MM.1S (cell line): Measurements from ENCODE around the gene PCGF3.

Source experiments
- DNase-seq: peaks from one replicate; pipeline ENCODE4 v3.0.0-alpha.2; 2015
- H2AFZ ChIP-seq: fragments of 300-600 bp; sonication (generic); 2 replicates; pipeline ENCODE4 v1.6.0; 2016; ENCODE audit warnings: antibody characterized with exemption, low read length
- H3F3A ChIP-seq: fragments of 300-600 bp; sonication (generic); 2 replicates; pipeline ENCODE4 v1.6.1; 2016; ENCODE audit warnings: mild to moderate bottlenecking, antibody characterized with exemption, low read length, moderate library complexity, mixed read lengths; ENCODE audit not compliant: insufficient read depth
- H3K27ac ChIP-seq: fragments of 300-600 bp; sonication (generic); 2 replicates; pipeline ENCODE4 v1.5.1; 2016; ENCODE audit warnings: mild to moderate bottlenecking, low read length
- H3K27me3 ChIP-seq: fragments of 300-600 bp; sonication (generic); replicated peaks from 2 replicates; pipeline ENCODE4 v1.6.0; 2016; ENCODE audit warnings: low read length; ENCODE audit not compliant: insufficient read depth
- H3K36me3 ChIP-seq: fragments of 300-600 bp; sonication (generic); replicated peaks from 2 replicates; pipeline ENCODE4 v1.6.1; 2016; ENCODE audit warnings: mild to moderate bottlenecking, low read length, mixed read lengths; ENCODE audit not compliant: insufficient read depth
- H3K4me1 ChIP-seq: fragments of 300-600 bp; sonication (generic); 2 replicates; pipeline ENCODE4 v1.6.1; 2016; ENCODE audit warnings: low read length, mixed read lengths
- H3K4me2 ChIP-seq: fragments of 300-600 bp; sonication (generic); 2 replicates; pipeline ENCODE4 v1.6.0; 2016; ENCODE audit warnings: low read depth, low read length
- H3K4me3 ChIP-seq: fragments of 300-600 bp; sonication (generic); 2 replicates; pipeline ENCODE4 v1.5.1; 2016; ENCODE audit warnings: low read length, mixed read lengths
- H3K79me2 ChIP-seq: fragments of 300-600 bp; sonication (generic); 2 replicates; pipeline ENCODE4 v1.6.1; 2016; ENCODE audit warnings: mixed run types, low read length, mixed read lengths
- H3K9ac ChIP-seq: fragments of 300-600 bp; sonication (generic); 2 replicates; pipeline ENCODE4 v1.6.1; 2016; ENCODE audit warnings: low read length, mixed read lengths
- H3K9me2 ChIP-seq: fragments of 300-600 bp; sonication (generic); replicated peaks from 2 replicates; pipeline ENCODE4 v1.6.1; 2016; ENCODE audit warnings: mild to moderate bottlenecking, low read length, mixed read lengths; ENCODE audit not compliant: insufficient read depth
- H3K9me3 ChIP-seq: fragments of 300-600 bp; sonication (generic); replicated peaks from 2 replicates; pipeline ENCODE4 v1.6.1; 2016; ENCODE audit warnings: mild to moderate bottlenecking, low read length, mixed read lengths; ENCODE audit not compliant: insufficient read depth
- H4K20me1 ChIP-seq: fragments of 300-600 bp; sonication (generic); 2 replicates; pipeline ENCODE4 v1.6.1; 2016; ENCODE audit warnings: mild to moderate bottlenecking, low read length, moderate library complexity, mixed read lengths; ENCODE audit not compliant: insufficient read depth
- EZH2 ChIP-seq: fragments of 300-600 bp; sonication (generic); optimal IDR thresholded peaks from 2 replicates; pipeline ENCODE3; 2017; ENCODE audit warnings: low read depth, mild to moderate bottlenecking, antibody characterized with exemption, low read length, mixed read lengths
- EZH2phosphoT487 ChIP-seq: fragments of 300-600 bp; sonication (generic); IDR thresholded peaks from 2 replicates; pipeline ENCODE4 v1.6.1; 2018; ENCODE audit warnings: antibody characterized with exemption, low read length
- TF ChIP-seq, protein P1 (sequence below): fragments of 300-600 bp; sonication (generic); IDR thresholded peaks from 2 replicates; pipeline ENCODE4 v1.5.1; 2016; ENCODE audit warnings: antibody characterized with exemption, low read length, mixed read lengths

PCGF3 gene

DNA sequence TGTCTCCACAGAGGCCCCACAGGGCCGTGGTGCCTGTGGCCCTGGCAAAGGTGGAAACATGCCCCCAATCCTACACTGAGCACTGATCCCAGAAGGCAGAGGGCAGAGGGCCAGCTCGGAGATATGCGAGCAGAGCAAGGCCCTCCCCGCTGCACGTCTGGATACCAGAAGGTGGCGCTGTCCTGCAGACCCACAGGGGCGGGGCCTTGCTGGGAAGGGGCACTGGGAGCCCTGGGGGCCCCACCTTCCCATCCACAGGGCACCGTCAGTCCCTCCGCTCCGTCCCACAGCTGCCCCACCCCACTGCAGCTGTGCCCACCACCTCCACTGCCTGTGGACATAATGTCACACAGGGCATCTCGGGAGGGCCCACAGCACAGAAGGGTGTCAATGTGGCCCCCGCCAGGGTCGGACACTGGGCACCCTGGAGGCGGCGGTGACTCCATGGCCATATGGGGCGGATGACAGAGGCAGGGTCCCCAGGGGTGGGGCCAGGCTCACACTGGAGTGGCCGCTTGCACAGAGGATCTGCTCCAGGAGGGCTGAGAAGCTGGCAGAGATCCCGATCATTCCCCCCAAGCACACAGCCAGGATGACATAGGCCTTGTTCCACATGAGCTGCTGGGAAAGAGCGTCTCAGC is 21.5 kb upstream of the PCGF3 start:
- no peak overlapping the region for H3K9ac ChIP-seq
- H2AFZ ChIP-seq = no peak overlapping the region
- H3K9me3 ChIP-seq = no peaks in the 10 kb centered on the region
- H3K9me2 ChIP-seq = no peaks in the 10 kb centered on the region
- DNase-seq = no peak
- H3K79me2 ChIP-seq = no peaks in the 10 kb centered on the region
- H3K27ac ChIP-seq = no peak overlapping the region
- no peak overlapping the region for H3K4me2 ChIP-seq
- H3K4me1 ChIP-seq = no peaks in the 10 kb centered on the region
- H3K27me3 ChIP-seq = no peaks in the 10 kb centered on the region
- no peak for TF ChIP-seq EZH2
- TF ChIP-seq, protein P1, sequence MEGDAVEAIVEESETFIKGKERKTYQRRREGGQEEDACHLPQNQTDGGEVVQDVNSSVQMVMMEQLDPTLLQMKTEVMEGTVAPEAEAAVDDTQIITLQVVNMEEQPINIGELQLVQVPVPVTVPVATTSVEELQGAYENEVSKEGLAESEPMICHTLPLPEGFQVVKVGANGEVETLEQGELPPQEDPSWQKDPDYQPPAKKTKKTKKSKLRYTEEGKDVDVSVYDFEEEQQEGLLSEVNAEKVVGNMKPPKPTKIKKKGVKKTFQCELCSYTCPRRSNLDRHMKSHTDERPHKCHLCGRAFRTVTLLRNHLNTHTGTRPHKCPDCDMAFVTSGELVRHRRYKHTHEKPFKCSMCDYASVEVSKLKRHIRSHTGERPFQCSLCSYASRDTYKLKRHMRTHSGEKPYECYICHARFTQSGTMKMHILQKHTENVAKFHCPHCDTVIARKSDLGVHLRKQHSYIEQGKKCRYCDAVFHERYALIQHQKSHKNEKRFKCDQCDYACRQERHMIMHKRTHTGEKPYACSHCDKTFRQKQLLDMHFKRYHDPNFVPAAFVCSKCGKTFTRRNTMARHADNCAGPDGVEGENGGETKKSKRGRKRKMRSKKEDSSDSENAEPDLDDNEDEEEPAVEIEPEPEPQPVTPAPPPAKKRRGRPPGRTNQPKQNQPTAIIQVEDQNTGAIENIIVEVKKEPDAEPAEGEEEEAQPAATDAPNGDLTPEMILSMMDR = no peak
- no peak for TF ChIP-seq EZH2phosphoT487
- H3K36me3 ChIP-seq = no peaks in the 10 kb centered on the region
- H3F3A ChIP-seq = no peaks in the 10 kb centered on the region
- no peaks in the 10 kb centered on the region for H4K20me1 ChIP-seq
- no peak overlapping the region for H3K4me3 ChIP-seq

GRCh38 chr4:684623-685327 is 20.9 kb upstream of the PCGF3 start:
- H2AFZ ChIP-seq = no peak overlapping the region
- no peak overlapping the region for H3K4me2 ChIP-seq
- H3K4me1 ChIP-seq = no peaks in the 10 kb centered on the region
- no peaks in the 10 kb centered on the region for H3K27me3 ChIP-seq
- H3K27ac ChIP-seq = no peak overlapping the region
- no peak overlapping the region for H3K4me3 ChIP-seq
- no peaks in the 10 kb centered on the region for H3K36me3 ChIP-seq
- TF ChIP-seq, protein P1 = no peak
- TF ChIP-seq EZH2 (no peak), EZH2phosphoT487 (no peak)
- H3F3A ChIP-seq = no peaks in the 10 kb centered on the region
- no peaks in the 10 kb centered on the region for H3K9me3 ChIP-seq
- DNase-seq = no peak
- no peaks in the 10 kb centered on the region for H3K79me2 ChIP-seq
- no peak overlapping the region for H3K9ac ChIP-seq
- H3K9me2 ChIP-seq = no peaks in the 10 kb centered on the region
- no peaks in the 10 kb centered on the region for H4K20me1 ChIP-seq

GRCh38 chr4:685679-686412 is 19.8 kb upstream of the PCGF3 start:
- Histone ChIP-seq H3F3A (no peaks in the 10 kb centered on the region), H2AFZ (no peak overlapping the region), H3K4me3 (no peak overlapping the region), H3K36me3 (no peaks in the 10 kb centered on the region), H3K79me2 (no peaks in the 10 kb centered on the region), H3K9me3 (no peaks in the 10 kb centered on the region), H3K27me3 (no peaks in the 10 kb centered on the region), H4K20me1 (no peaks in the 10 kb centered on the region), H3K27ac (no peak overlapping the region), H3K4me2 (no peak overlapping the region), H3K4me1 (no peaks in the 10 kb centered on the region), H3K9me2 (no peaks in the 10 kb centered on the region), H3K9ac (no peak overlapping the region)
- TF ChIP-seq EZH2phosphoT487 (no peak), EZH2 (no peak)
- TF ChIP-seq, protein P1 = no peak
- DNase-seq = no peak
